Activated naive CD4-positive, alpha-beta T cell treated with anti-CD3 and anti-CD28 coated beads, Interleukin-2, amount 10 ng/mL, durations not matched to agents 7 days and 5 days (primary cell): ENCODE data around the gene B3GAT3.
"Not testable (repeated sequence)": the region's sequence is repeated elsewhere in the genome, so short reads cannot be mapped to it uniquely, and the experiment has no call there.

Source experiments
- CTCF ChIA-PET: fragments of 350-600 bp; sonication (Branson Sonifier 250); formaldehyde crosslinking; loops from one replicate; lab custom pipeline; 2021; ENCODE audit warnings: antibody characterized with exemption; lab: Charles Lee
- DNase-seq: peaks from one replicate; pipeline ENCODE4 v3.0.0-alpha.2; 2020
- H3K27ac Mint-ChIP-seq: one replicate; pipeline ENCODE4 v1.8.0; 2021; ENCODE audit warnings: mild to moderate bottlenecking, moderate library complexity, mixed read lengths
- H3K27me3 Mint-ChIP-seq: one replicate; pipeline ENCODE4 v1.8.0; 2021; ENCODE audit warnings: mild to moderate bottlenecking, mixed read lengths
- H3K36me3 Mint-ChIP-seq: one replicate; pipeline ENCODE4 v1.8.0; 2021; ENCODE audit warnings: mixed read lengths
- H3K4me1 Mint-ChIP-seq: one replicate; pipeline ENCODE4 v1.8.0; 2021; ENCODE audit warnings: mixed read lengths
- H3K4me3 Mint-ChIP-seq: one replicate; pipeline ENCODE4 v1.8.0; 2021; ENCODE audit warnings: mild to moderate bottlenecking, moderate library complexity, mixed read lengths
- H3K9me3 Mint-ChIP-seq: one replicate; pipeline ENCODE4 v1.8.0; 2021; ENCODE audit warnings: mixed read lengths

Gene B3GAT3

GRCh38 chr11:62574363-62575071, 47.3 kb downstream of the B3GAT3 start:
- H3K36me3 Mint-ChIP-seq = peaks cover 57% of the 10 kb centered on the region
- no peaks in the 10 kb centered on the region for H3K9me3 Mint-ChIP-seq
- peaks cover 53% of the 10 kb centered on the region for H3K4me1 Mint-ChIP-seq
- peak overlapping the region; percentile 84 for H3K27ac Mint-ChIP-seq
- CTCF ChIA-PET = interaction anchor here (1.1 to 1.9 kb wide), 4 partner anchors 17 to 150 kb away, joined by 4 to 9 read pairs (median 5); partner anchors contain the start of gene TUT1
- DNase-seq = peak; percentile 39
- peak overlapping the region; percentile 86 for H3K4me3 Mint-ChIP-seq
- no peaks in the 10 kb centered on the region for H3K27me3 Mint-ChIP-seq

- Mint-ChIP-seq H3K36me3 (peaks cover 57% of the 10 kb centered on the region), H3K4me3 (peak within 1 kb of the TSS; percentile 86), H3K27me3 (no peaks in the 10 kb centered on the region), H3K9me3 (no peaks in the 10 kb centered on the region), H3K27ac (peak within 1 kb of the TSS; percentile 84), H3K4me1 (peaks cover 55% of the 10 kb centered on the region)
- peak; percentile 99 for DNase-seq
- CTCF ChIA-PET = interaction anchor here (1.1 to 1.9 kb wide), 4 partner anchors 13 to 149 kb away, joined by 4 to 9 read pairs (median 8); partner anchors contain the start of gene TUT1
These were observed 48.0 kb downstream of the B3GAT3 start, which contains the start of gene EEF1G for GRCh38 chr11:62573592-62574362. EEF1G (minus strand) TSS chr11:62573891; CDS start chr11:62573842, 49 bp downstream.

- Mint-ChIP-seq H3K9me3 (no peaks in the 10 kb centered on the region), H3K27ac (peak overlapping the region; percentile 84), H3K27me3 (no peaks in the 10 kb centered on the region), H3K4me1 (peaks cover 58% of the 10 kb centered on the region), H3K36me3 (peaks cover 58% of the 10 kb centered on the region), H3K4me3 (peak overlapping the region; percentile 86)
- CTCF ChIA-PET = interaction anchor here (0.8 to 4.3 kb wide), 9 partner anchors 12 to 215 kb away, joined by 3 to 16 read pairs (median 6); partner anchors contain the start of gene TUT1
- peak; percentile 44 for DNase-seq
These were observed 48.7 kb downstream of the B3GAT3 start for GRCh38 chr11:62573006-62573591.

- CTCF ChIA-PET = interaction anchor here (0.8 to 4.3 kb wide), 6 partner anchors 12 to 216 kb away, joined by 3 to 16 read pairs (median 6); no protein-coding TSS in a partner anchor
- peak overlapping the region; percentile 84 for H3K27ac Mint-ChIP-seq
- no peaks in the 10 kb centered on the region for H3K9me3 Mint-ChIP-seq
- peaks cover 60% of the 10 kb centered on the region for H3K4me1 Mint-ChIP-seq
- peak overlapping the region; percentile 86 for H3K4me3 Mint-ChIP-seq
- DNase-seq = no peak
- peaks cover 59% of the 10 kb centered on the region for H3K36me3 Mint-ChIP-seq
- H3K27me3 Mint-ChIP-seq = no peaks in the 10 kb centered on the region
These were observed 49.4 kb downstream of the B3GAT3 start for GRCh38 chr11:62572431-62572830.

- not testable (repeated sequence) for H3K9me3 Mint-ChIP-seq, H3K27me3 Mint-ChIP-seq, H3K27ac Mint-ChIP-seq, DNase-seq, H3K4me3 Mint-ChIP-seq
- Mint-ChIP-seq H3K4me1 (peaks cover 63% of the 10 kb centered on the region), H3K36me3 (peaks cover 62% of the 10 kb centered on the region)
- CTCF ChIA-PET = interaction anchor here (0.8 to 4.3 kb wide), 4 partner anchors 11 to 177 kb away, joined by 3 to 16 read pairs (median 12); no protein-coding TSS in a partner anchor
These were observed 50.3 kb downstream of the B3GAT3 start for GRCh38 chr11:62571493-62571892.

- peak overlapping the region; percentile 4 for H3K4me3 Mint-ChIP-seq
- peaks cover 65% of the 10 kb centered on the region for H3K36me3 Mint-ChIP-seq
- peak overlapping the region; percentile 57 for H3K27ac Mint-ChIP-seq
- CTCF ChIA-PET = interaction anchor here (2.2 to 4.3 kb wide), 3 partner anchors 10 to 176 kb away, joined by 11 to 16 read pairs (median 12); no protein-coding TSS in a partner anchor
- H3K9me3 Mint-ChIP-seq, H3K27me3 Mint-ChIP-seq, DNase-seq: not testable (repeated sequence)
- peaks cover 65% of the 10 kb centered on the region for H3K4me1 Mint-ChIP-seq
These were observed 50.9 kb downstream of the B3GAT3 start for GRCh38 chr11:62570903-62571302.

GRCh38 chr11:62569611-62570010, 52.2 kb downstream of the B3GAT3 start:
- no peak for DNase-seq
- CTCF ChIA-PET = interaction anchor here (0.9 to 4.3 kb wide), 3 partner anchors 9 to 175 kb away, joined by 3 to 16 read pairs (median 11); no protein-coding TSS in a partner anchor

GRCh38 chr11:62567018-62567633, 54.7 kb downstream of the B3GAT3 start:
- Mint-ChIP-seq H3K27ac (no peak overlapping the region), H3K9me3 (no peaks in the 10 kb centered on the region), H3K27me3 (no peaks in the 10 kb centered on the region), H3K4me1 (peaks cover 48% of the 10 kb centered on the region), H3K36me3 (peaks cover 57% of the 10 kb centered on the region), H3K4me3 (no peak overlapping the region)
- DNase-seq = no peak
- CTCF ChIA-PET = interaction anchor here (0.9 to 3.3 kb wide), 4 partner anchors 24 to 144 kb away, joined by 3 to 12 read pairs (median 4); no protein-coding TSS in a partner anchor

More at GRCh38 chr11:62569611-62570010, 52.2 kb downstream of the B3GAT3 start:
- Mint-ChIP-seq H3K27me3 (no peaks in the 10 kb centered on the region), H3K9me3 (no peaks in the 10 kb centered on the region), H3K4me1 (peaks cover 56% of the 10 kb centered on the region), H3K27ac (no peak overlapping the region), H3K4me3 (no peak overlapping the region), H3K36me3 (peaks cover 65% of the 10 kb centered on the region)

GRCh38 chr11:62566247-62566646, 55.5 kb downstream of the B3GAT3 start:
- H3K27ac Mint-ChIP-seq = peak overlapping the region; percentile 8
- no peaks in the 10 kb centered on the region for H3K27me3 Mint-ChIP-seq
- no peak overlapping the region for H3K4me3 Mint-ChIP-seq
- no peak for DNase-seq
- H3K4me1 Mint-ChIP-seq = peaks cover 43% of the 10 kb centered on the region
- CTCF ChIA-PET = interaction anchor here (0.9 to 3.3 kb wide), 4 partner anchors 9 to 172 kb away, joined by 4 to 12 read pairs (median 4); no protein-coding TSS in a partner anchor
- no peaks in the 10 kb centered on the region for H3K9me3 Mint-ChIP-seq
- H3K36me3 Mint-ChIP-seq = peaks cover 54% of the 10 kb centered on the region
